Right kidney (tissue), 1 donor: ENCODE data around the gene IQCM.

Source experiments
- DNase-seq: peaks from one replicate; pipeline ENCODE4 v3.0.0-alpha.2; 2016

Gene IQCM

GRCh38 chr4:149711593-149712365 is 103.9 kb downstream of the IQCM start:
- no peak for DNase-seq

GRCh38 chr4:149709640-149710039 is 106.0 kb downstream of the IQCM start:
- no peak for DNase-seq

- DNase-seq, result no peak
Observed at GRCh38 chr4:149708513-149709130, 107.0 kb downstream of the IQCM start.

- DNase-seq, result no peak
Observed at GRCh38 chr4:149707862-149708261, 107.8 kb downstream of the IQCM start.

GRCh38 chr4:149706942-149707341 is 108.7 kb downstream of the IQCM start:
- DNase-seq, result no peak

- no peak for DNase-seq
Observed at GRCh38 chr4:149702414-149703293, 113.0 kb downstream of the IQCM start.

GRCh38 chr4:149701435-149702156 is 114.0 kb downstream of the IQCM start:
- no peak for DNase-seq

- no peak for DNase-seq
Observed at GRCh38 chr4:149700272-149700671, 115.4 kb downstream of the IQCM start.

- no peak for DNase-seq
Observed at GRCh38 chr4:149699642-149700041, 116.0 kb downstream of the IQCM start.

- DNase-seq, result no peak
Observed at GRCh38 chr4:149690726-149691125, 124.9 kb downstream of the IQCM start.

GRCh38 chr4:149684516-149684915 is 131.1 kb downstream of the IQCM start:
- no peak for DNase-seq

- DNase-seq, result no peak
Observed at GRCh38 chr4:149676076-149676475, 139.6 kb downstream of the IQCM start.

GRCh38 chr4:149645790-149646189 is 169.9 kb downstream of the IQCM start:
- no peak for DNase-seq

- DNase-seq, result no peak
Observed at GRCh38 chr4:149638073-149638472, 177.6 kb downstream of the IQCM start.

GRCh38 chr4:149634368-149634767 is 181.3 kb downstream of the IQCM start:
- DNase-seq, result no peak

GRCh38 chr4:149631629-149632028 is 184.0 kb downstream of the IQCM start:
- DNase-seq, result no peak

GRCh38 chr4:149630064-149630463 is 185.6 kb downstream of the IQCM start:
- DNase-seq, result no peak

GRCh38 chr4:149605601-149606378 is 209.9 kb downstream of the IQCM start:
- DNase-seq, result no peak

GRCh38 chr4:149604827-149605226 is 210.8 kb downstream of the IQCM start:
- DNase-seq, result no peak

- DNase-seq, result no peak
Observed at GRCh38 chr4:149595500-149595899, 220.1 kb downstream of the IQCM start.

GRCh38 chr4:149589826-149590225 is 225.8 kb downstream of the IQCM start:
- no peak for DNase-seq

GRCh38 chr4:149584722-149585121 is 230.9 kb downstream of the IQCM start:
- no peak for DNase-seq
